GM19240 (cell line): ENCODE results near the gene KRTAP10-9.
"Not testable (repeated sequence)": the region's sequence is repeated elsewhere in the genome, so short reads cannot be mapped to it uniquely, and the experiment has no call there.

Source experiments
- DNase-seq: peaks from one replicate; pipeline ENCODE4 v3.0.0; 2011; ENCODE audit warnings: low spot score; ENCODE audit not compliant: insufficient read length

Gene KRTAP10-9, protein sequence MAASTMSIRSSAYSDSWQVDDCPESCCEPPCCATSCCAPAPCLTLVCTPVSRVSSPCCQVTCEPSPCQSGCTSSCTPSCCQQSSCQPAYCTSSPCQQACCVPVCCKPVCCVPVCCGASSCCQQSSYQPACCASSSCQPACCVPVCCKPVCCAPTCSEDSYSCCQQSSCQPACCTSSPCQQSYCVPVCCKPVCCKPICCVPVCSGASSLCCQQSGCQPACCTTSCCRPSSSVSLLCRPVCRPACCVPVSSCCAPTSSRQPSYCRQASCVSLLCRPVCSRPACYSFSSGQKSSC

DNA sequence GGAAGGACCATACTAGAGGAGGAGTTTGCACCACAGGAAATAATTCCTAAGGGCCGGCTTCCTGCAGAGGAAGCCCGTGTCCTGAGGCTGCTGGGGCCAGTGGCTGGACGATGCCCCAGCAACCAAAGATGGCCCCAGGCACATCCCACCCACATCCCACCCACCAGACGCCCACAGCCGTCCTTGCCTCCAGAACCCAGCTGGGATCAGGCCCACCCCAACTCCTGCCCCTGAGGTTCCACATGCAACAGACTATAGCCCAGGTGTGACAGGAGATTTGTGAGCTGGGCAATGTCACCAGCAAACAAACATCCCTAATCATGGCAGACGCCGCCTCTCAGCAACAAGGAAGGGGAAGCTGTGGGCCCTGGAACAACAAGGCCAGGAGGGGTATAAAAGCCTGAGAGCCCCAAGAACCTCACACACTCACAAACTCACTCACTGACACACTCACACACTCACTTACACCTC, at the start of gene KRTAP10-9:
TSS of gene KRTAP10-9 (plus strand) at position 421 of the 471 bp plus-strand sequence. CDS start 79 bp downstream, outside the sequence.
- no peak for DNase-seq

DNA sequence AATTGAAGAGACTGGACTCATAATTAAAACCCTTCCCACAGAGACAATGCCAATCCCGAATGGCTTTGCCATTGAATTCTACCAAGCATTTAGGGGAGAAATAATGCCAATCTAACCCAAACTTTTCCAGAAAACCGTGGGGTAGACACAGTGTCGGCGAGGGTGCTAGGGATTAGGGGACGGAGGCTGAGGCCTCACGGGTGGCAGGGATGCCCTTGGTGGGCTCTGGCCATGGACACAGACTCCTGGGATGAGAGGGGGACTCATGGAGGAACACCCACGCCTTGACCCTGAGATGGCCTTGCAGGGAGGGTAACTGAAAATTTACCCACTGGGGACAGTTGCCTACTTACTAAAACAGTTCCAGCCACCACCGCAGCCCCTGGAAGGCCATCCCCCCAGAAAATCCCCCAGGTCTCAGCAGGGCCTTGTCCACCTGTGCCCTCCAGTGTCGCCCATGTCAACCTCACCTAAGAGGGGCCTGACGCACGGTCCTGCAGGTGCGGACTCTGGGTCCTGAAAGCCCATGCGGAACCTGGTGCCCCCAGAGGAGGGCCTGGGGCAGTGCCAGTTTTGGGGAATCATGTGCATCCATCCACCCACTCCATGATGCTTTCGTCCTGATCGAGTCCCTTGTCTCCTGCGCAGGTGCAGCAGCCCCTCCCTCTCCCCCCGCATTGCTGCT, 48.4 kb upstream of the KRTAP10-9 start:
- DNase-seq: no peak

DNA sequence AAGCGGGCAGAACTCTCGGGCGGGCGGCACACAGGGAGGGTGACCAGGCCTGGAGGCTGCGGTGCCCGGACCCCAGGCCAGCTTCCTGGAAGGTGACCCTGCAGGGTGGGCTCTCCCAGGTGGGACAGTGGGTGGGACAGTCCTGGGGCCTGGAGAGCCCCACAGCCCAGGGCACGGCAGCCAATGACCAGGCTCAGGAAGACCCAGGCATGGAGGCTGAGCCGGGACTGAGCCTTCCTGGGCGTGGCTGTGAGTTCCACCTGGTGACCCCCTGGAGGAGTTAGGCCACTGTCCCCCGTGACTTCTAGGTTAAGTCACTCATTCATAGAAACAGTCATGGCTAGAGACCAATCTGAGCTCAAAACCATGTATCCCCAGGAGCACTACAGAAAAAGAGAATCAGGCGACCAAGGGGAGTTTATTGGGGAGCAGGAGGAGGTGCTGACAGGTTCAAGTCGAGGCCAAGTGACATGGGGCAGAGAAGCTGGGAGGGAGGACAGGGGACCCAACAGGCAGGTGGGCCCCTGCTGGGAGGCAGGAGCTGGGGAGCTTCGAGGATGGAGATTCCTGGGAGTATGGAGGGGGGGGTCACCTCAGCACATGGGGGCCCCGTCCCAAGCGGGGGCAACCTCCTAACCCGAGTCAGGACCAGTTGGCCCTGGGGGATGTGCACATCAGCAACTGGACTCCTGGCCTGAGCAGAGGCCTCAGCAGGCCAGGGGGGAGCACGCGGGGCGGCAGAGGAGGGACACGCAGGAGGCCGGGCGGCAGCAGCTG, 47.6 kb upstream of the KRTAP10-9 start:
- DNase-seq: no peak

DNA sequence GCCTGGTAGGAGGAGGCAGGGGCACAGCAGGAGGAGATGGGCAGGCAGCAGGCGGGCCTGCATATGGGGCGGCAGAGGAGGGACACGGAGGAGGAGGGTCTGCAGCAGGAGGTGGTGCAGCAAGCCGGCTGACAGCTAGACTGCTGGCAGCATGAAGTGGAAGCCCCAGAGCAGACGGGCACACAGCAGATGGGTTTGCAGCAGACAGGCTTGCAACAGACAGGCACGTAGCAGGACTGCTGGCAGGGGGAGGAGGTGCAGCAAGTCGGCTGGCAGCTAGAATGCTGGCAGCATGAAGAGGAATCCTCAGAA, 47.1 kb upstream of the KRTAP10-9 start:
- DNase-seq: no peak

DNA sequence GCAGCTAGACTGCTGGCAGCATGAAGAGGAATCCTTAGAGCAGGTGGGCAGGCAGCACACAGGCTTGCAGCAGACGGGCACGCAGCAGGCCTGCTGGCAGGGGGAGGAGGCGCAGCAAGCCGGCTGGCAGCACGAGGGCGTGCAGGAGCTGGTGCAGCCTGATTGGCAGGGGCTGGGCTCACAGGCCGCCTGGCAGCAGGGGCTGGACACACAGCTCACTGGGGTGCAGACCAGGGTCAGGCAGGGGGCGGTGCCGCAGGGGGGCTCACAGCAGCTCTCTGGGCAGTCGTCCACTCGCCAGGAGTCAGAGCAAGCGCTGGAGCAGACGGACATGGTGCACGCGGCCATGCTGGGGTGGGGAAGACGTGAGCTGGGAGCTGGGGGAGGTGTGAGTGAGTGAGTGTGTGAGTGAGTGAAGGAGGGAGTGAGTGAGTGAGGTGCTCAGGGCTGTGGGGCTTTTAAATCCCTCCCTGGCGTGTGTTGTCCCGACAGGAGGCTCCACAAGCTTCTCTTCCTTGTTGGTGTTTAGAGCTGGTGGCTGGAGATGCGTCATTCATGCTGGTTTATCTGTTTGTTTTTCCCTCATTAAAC, 46.6 kb upstream of the KRTAP10-9 start, which contains the start of gene KRTAP10-5:
TSS of gene KRTAP10-5 (minus strand) at position 374 of the 591 bp plus-strand sequence. CDS start at position 348, 26 bp downstream.
- not testable (repeated sequence) for DNase-seq

DNA sequence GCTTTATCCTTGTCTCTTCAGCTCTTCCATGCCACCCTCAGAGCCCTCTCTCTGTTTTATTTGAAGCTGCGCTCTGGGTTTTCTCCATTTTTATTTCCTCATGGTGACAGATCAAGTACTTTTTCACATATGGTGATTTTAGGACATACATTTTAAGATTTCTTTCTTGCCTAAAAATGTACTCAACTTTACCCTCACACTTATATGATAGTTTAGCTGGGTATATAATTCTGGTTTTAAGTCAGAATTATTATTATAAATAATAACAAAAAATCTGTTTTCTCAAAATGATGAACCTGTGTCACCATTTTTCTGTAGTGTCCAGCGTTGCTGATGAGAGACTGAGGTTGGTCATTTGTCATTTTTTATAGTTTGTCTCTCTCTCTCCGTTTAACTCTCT, 45.7 kb upstream of the KRTAP10-9 start:
- DNase-seq: no peak

DNA sequence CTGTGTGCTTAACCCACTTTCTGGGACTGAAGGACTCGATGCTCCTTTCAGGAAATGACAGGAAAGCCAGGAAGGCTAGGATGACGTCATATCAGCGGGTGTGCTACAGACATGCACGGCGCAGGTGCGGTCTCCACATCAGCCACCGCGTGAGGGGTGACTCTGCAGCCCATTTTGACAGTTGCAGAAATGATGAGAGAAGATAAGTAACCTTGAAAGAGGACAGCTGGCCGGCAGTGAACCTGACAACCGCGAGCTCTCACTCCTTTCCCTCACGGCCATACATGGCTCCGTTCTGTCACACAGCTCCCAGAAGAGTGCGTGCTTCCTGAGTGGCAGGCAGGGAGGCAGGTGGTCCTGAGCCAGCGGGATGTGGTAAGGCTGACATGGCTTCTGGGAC, 44.8 kb upstream of the KRTAP10-9 start:
- no peak for DNase-seq

DNA sequence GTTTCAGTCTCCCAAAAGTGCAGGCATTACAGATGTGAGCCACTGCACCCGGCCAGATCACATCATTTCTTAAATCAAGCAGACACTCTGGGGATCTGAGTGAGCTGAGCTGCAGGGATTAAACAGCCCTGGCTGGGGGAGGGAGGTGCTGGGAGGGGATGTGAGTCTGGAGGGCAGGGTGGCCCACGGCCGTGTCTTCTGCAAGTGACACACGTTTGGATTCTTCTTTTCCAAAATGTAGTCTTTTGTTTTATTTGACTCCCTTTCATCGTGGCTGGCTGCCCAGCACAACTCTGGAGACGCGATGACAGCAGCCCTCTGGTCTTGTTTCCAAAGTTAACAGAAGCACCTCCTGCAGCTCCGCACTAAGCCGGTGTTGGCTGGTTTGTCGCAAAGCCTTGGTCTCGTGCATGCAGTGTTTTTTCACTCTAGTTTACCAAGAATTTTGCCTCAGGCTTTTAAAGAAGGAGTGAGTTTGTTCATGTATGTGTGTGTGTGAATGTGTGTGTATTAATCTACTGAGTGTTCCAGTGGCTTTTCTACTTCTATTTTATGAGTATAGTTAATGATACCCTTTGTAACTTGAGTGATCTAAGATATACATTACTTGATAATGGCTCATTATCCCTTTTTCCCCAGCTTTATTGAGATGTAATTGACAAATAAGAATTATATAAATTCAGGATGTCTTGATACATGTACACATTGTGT, 43.6 kb upstream of the KRTAP10-9 start:
- no peak for DNase-seq

DNA sequence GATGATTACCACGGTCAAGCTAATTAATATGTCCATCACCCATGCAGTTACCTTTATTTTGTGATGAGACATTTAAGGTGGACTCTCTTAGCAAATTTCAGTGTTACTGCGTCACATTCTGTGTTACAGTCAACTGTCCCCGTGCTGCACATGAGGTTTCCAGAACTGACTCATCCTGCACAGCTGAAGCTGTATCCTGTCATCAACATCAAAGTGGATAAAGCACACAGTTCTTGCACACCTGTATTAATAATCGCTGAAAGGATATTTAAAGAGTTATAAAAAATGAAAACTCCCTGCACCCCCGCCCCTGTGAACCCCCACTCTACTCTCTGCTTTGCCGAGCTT, 43.1 kb upstream of the KRTAP10-9 start:
- DNase-seq: no peak

DNA sequence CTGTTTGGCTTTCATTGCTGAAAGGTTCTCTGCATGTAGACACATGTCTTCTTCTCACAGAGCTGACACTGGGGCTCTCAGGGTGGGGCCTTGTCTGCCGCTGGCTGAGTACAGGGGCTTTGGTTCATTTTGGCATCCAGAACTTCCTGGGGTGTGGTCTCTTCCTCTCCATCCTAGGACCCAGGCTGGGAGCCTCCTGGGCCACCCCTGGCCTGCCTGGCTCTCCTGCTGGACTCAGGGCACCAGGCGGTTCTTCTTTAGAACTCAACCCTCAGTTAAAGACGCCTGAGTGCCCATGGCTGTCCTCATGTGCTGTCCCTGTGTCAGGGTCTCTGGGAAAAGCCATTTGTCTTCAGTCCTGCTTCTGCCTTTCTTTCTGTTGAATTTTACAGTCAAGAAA, 41.0 kb upstream of the KRTAP10-9 start:
- DNase-seq: no peak

DNA sequence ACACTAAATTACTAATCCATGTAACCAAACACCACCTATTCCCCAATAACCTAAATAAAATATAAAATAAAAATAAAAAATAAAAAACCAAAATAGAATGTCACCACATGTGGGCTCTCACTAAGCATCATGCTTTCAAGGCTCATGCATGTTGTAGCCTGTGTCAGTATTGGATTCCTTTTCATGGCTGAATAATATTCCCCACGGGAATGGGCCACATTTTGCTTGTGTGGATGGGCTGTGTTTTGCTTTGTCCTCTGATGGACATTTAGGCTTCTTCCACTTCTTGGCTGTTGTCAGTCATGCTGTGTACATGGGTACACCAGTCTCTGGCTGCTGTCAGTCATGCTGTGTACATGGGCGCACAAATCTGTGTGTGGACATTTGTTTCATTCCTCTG, 37.8 kb upstream of the KRTAP10-9 start:
- no peak for DNase-seq

DNA sequence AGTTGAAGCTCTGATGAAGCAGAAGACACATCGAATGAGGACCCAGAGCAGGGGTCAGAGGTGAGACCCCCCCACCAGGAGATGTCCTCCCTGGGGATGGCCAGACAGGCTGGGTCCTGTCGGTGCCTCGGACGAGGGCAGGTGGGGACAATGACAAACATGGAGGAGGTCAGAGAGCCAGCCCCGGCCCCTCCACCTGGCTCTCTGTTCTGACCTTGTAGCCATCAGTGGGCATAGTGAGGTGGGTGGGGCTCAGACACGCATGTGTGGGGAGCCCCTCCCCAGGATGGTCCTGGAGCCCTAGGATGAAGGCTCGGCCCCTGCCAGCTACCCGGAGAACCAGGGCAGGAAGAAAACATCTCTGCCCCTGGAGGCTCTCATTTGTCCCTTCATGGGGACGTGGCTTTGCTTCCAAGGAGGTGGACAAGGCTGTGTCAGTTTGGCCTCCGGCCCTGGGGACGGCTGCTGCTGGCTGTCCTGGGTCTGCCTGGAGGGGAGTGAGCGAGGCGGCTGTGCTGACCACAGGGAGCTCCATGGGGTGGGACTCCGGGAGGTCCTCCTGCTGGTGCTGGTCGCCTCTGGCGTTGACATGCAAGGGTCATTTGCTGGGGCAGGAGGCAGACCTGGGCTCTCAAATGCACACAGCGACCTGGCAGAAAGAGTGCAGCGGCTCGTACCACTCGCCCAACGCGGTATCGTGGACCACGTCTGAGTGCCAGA, 37.1 kb upstream of the KRTAP10-9 start:
- DNase-seq: no peak

DNA sequence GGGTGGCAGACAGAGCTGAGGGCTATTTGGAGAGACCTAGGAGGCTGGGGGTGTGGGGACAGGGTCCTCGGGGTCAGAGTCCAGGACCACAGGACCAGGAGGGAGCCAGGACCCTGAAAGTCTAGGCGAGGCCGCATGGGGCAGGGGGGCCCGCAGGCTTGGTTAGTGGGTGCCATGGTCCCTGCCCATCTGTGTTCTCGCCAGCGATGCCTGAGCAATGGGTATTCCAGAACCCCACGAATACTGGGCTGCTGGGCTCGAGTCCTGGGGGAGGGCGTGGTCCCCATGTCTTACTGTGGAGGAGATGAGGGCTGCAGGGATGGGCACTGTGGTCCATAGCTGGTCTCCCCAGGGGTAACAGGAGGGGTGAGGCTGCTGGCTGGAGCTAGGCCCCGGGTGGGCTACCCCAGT, 36.6 kb upstream of the KRTAP10-9 start:
- DNase-seq: no peak

DNA sequence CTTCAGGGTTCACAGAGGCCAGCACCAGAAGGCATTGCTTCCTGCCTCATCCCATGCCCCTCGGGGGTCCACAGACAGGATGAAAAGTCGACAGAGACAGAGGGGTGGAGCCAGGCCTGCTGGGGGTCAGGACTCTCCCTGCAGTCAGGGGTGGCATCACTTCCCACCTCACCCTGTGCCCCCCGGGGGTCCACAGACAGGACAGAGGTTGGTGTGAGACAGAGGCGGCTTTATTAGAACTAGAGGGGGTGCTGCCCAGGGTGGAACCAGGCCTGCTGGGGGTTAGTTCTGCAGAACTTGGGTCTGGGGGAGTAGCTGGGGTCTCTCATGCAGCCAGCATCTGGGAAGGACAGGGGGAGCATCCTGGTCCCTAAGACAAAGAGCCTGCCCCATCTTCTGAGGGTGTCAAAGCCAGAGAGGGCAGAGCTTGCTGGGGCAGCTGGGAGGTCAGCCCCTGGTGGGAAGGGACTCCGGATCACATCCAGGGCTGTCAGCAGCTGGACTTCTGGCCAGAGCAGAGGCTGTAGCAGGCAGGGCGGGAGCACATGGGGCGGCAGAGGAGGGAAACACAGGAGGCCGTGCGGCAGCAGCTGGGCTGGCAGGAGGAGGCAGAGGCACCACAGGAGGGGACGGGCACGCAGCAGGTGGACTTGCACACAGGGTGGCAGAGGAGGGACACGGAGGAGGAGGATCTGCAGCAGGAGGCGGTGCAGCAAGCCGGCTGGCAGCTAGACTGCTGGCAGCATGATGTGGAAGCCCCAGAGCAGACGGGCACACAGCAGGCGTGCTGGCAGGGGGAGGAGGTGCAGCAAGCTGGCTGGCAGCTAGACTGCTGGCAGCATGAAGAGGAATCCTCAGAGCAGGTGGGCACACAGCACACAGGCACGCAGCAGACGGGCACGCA, 35.7 kb upstream of the KRTAP10-9 start:
- not testable (repeated sequence) for DNase-seq

DNA sequence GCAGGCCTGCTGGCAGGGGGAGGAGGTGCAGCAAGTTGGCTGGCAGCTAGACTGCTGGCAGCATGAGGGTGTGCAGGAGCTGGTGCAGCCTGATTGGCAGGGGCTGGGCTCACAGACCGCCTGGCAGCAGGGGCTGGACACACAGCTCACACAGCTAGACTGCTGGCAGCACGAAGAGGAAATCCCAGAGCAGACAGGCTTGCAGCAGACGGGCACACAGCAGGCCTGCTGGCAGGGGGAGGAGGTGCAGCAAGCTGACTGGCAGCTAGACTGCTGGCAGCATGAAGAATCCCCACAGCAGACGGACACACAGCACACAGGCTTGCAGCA, 35.1 kb upstream of the KRTAP10-9 start:
- DNase-seq: not testable (repeated sequence)

DNA sequence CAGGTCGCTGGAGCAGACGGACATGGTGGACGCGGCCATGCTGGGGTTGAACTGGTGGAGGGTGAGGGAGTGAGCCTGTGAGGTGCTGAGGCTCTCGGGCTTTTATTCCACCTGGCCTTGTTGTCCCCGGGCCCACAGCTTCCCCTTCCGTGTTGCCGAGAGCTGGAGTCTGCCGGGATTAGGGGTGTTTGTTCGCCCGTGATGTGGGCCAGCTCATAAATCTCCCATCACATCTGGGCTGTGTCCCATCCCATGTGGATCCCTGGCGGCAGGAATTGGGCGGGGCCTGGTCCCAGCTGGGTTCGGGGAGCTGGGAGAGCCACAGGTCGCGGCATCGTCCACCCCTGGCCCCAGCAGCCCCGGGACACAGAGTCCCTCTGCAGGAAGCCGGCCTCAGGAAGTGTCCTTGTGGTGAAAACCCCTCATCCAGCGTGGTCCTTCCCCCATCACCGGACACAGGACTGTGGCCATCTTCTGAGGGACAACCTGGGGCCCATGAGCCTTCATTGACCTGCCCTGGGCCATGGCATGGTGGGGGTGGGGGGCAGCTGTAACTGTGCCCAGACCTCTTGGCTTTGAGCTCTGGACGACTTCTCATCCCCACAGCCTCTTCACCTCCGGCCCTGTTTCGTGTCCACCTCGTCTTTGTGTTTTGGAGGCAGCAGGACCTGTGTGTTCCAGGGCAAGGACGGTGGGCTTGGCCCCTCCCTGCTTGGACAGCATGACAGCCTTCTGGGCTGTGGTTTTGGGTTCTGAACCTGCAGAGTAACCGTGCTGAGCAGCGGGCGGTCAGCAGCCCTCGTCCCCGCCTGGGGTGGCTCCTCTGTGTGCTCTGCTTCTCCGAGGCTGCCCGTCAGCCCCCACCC, 34.2 kb upstream of the KRTAP10-9 start, which contains the start of gene KRTAP10-6:
TSS of gene KRTAP10-6 (minus strand) at position 60 of the 866 bp plus-strand sequence. CDS start at position 39, 21 bp downstream.
- no peak for DNase-seq

DNA sequence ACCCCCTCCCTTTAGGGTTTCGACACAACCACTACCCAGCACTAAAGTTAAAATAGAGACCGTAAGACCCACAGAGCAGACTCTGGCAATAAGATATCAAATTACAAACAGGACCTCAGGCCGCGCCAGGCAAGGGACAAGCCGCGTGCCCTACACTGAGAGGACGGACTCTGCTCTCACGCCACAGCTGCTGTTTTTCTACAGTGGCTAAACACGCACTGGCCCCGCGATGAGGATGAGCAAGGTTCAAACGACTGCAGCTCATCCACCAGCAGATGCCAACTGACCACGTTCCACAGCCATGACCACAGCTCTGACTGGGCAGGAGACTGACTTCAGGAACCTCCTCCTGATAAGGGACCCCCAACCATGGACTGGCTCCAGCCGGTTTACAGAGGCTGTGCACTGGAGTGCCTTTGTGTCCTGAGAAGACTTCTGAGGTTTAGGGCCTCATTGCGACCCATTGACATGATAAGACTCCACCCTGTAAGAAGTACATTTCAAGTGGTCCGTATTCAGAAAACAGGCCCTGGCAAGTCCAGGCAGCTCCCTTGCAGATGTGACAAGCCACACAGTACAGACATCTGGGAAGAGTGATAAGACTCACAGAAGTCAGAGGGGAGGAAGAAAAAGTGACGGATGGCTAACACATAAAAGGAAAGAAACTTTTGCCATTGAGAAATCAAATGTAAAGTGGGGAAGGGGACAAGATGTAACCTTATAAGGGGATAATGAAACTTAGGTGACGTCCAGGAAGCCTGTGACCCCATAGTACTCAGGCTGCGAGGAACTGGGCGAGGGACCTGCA, 33.1 kb upstream of the KRTAP10-9 start:
- DNase-seq: no peak
